Non-pigmented ciliary epithelial cell (primary cell): ENCODE data around the gene TDRKH.
"Not testable (repeated sequence)": the region's sequence is repeated elsewhere in the genome, so short reads cannot be mapped to it uniquely, and the experiment has no call there.

Experiments
- DNase-seq: peaks from one replicate; pipeline ENCODE4 v3.0.0-alpha.2; 2010; ENCODE audit warnings: low read depth

Gene TDRKH

DNA sequence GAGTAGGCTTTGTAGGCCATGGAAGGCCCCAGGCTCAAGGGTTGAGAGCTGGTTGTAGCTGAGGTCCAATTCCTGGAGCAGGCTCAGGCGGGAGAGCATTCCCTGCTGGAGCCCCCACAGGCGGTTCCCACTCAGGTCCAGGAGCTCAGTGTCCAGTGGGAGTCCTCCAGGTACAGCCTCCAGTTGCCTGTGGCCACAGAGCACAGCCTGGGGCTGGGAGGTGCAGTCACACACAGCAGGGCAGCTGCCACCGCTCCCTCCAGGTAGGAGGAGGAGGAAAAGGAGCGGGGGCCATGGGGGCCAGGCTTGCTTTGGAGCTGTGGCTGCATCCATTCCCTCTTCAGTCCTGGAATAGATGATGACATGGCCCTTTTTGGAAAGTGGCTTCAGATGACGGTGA lies 12.1 kb upstream of the TDRKH start:
- DNase-seq = no peak

GRCh38 chr1:151801846-151802245 lies 11.5 kb upstream of the TDRKH start:
- DNase-seq = no peak

DNA sequence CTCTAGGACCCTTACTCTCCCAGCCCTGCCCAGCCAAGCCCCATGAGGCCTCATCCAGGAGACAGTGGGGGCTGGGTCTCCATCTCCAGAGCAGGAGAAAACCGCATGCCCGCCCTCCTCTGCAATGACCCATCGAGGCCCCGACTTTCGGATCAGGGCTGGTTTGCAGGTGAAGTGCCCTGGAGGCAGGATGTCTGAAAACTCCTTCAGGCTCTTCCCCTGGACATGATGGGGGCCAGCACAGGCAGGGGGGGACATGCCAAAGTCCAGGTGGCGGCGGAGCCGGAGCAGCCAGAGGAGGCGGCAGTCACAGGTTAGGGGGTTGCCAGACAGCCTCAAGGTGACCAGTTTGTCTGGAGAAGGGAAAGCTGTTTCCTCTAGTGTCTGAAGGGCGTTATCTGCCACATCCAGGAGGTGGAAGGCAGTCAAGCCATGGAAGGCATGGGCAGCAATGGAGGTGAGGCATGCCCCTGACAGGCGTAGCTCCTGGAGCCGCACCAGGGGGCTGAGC lies 11.1 kb upstream of the TDRKH start:
- DNase-seq = no peak

DNA sequence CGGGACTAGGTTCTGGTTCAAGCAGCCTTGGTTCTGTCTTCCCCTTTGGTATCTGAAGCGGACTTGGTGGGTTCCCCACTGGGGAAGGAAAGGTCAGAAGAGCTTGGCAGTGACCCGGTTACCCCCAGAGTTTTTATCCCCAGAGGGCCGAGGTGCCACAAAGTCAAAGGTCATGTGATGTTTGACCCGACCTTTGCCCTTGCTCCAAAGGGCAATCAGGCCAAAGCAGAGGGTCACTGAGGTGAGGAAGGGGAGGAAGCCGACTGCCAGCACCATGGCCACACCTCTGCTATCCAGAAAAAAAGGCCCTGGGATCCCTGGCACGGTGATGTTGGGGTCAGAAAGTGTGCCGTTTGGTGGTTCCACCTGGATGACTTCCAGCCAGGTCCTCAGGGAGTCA lies 10.5 kb upstream of the TDRKH start:
- DNase-seq = no peak

GRCh38 chr1:151799179-151800022 lies 9.1 kb upstream of the TDRKH start:
- DNase-seq = no peak

DNA sequence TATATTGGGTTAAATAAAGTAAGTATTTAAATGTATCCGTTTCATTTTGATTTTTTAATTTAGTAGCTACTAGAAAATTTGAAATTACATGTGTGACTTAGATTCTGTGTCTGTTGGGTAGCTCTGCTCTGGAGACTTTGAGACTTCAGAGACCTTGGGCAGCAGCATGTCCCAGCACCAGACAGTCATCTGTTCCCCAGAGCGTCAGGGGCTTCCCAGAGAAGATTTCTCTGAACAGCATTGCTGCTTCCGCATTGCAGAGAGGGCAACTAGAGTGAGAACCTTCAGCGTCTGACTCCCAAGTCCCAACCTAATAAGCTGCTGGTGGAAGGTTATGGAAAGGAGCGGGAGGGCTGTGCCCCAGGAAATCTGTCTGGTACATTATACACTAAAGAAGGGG lies 8.3 kb upstream of the TDRKH start:
- no peak for DNase-seq

DNA sequence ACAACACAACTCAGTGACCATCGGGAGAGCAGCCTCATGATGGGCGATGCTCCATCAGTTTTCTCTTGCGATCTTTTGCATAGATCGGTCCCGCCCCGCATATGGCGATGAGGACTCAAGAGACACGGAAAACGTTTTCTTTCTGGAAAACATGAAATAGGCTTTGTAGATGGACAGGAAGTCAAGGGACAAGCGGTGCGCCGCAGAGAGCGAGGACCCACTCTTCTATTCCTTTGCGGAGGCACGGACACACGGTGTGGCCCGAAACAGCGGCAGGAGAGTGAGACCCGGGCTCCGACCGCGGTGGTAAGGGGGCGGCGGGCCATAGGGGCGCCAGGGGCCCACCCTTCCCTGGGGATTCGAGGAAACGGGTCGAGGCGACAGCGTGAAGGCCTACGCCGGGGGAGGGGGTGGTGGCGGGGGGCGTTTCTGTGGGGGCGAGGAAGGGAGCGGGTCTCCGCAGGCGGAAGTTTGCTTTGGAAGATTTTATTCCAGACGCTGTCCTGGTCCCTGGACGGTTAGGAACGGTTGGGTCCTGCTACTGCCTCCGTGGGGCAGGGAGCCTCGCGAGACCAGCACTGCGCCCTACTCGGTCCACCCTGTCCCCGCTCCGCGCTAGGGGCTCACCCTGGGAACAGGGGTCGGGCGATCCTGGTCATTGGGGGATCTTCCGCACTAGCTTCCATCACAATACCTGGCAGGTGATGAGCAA lies 796 bp upstream of the TDRKH start:
- no peak for DNase-seq

DNA sequence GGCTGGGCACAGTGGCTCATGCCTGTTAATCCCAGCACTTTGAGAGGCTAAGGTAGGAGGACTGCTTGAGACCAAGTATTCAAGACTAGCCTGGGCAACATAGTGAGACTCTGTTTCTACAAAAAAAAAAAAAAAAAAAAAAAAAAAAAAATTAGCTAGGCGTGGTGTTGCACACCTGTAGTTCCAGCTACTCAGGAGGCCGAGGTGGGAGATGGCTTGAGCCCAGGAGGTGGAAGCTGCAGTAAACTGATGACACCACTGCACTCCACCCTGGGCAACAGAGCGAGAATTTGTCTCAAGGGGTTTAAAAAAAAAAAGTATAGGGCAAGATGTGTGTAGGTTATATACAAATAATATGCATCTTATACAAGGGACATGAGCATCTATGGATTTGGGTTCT lies 2.6 kb downstream of the TDRKH start:
- DNase-seq = no peak

DNA sequence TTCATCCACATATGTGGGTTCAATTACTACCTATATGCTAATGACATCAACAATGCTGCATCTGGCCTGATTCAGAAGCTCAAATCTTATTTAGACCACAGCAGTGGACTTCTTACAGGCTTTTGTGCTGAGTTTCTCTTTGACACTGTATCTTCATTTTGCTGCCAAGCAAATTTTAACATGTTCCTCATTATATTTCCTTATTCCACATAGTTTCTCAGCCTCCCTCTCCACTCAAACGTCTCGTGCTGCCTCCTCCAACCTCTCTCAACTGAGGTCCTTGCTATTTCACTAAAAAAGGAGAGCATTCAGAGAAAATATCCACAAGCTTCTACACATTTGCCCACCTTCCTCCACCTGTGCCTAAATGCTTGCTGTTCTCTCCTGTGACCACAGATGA lies 6.5 kb downstream of the TDRKH start:
- DNase-seq = no peak

DNA sequence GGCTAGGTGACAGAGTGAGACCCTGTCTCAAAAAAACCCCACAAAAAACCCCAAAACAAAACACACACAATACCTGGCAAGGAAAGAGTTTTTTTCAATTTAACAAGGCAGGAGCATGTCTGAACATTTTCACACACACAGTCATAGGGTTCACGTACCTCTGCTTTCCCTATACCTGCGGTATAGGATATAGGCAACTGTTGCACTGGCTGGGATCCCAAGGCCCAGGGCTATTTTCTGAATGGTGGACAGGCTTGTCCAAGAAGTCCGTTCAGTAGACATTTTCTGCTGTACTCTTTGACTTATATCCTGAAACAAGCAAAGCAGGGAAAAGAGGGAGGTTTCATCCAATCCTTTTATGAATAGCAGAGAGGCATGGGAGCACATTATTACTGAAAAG lies 7.6 kb downstream of the TDRKH start:
- DNase-seq = no peak

DNA sequence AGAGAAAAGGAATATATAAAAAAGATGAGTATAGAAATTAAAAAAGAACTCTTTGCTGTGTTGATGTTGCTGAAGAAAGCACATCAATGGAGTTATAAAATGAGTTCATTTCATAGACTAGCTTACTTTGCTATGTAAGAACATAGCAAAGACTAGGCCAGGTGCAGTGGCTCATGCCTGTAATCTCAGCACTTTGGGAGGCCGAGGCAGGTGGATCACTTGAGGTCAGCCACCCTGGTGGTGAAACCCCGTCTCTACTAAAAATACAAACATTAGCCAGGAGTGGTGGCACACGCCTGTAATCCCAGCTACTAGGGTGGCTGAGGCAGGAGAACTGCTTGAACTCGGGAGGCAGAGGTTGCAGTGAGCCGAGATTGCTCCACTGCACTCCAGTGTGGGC lies 8.3 kb downstream of the TDRKH start:
- DNase-seq = not testable (repeated sequence)

DNA sequence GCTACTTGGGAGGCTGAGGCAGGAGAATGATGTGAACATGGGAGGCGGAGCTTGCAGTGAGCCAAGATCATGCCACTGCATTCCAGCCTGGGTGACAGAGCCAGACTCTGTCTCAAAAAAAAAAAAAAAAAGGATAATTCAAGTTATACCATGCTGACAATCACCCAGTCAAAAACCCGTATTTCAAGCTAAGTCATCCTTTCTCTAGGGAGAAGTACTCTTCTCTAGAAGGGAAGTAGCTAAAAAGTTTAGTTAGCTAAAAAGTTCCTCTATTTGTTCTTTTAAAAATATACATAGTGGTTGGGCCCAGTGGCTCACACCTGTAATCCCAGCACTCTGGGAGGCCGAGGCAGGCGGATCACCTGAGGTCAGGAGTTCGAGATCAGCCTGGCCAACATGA lies 9.6 kb downstream of the TDRKH start:
- not testable (repeated sequence) for DNase-seq

GRCh38 chr1:151779852-151780251 lies 10.4 kb downstream of the TDRKH start:
- DNase-seq = no peak

DNA sequence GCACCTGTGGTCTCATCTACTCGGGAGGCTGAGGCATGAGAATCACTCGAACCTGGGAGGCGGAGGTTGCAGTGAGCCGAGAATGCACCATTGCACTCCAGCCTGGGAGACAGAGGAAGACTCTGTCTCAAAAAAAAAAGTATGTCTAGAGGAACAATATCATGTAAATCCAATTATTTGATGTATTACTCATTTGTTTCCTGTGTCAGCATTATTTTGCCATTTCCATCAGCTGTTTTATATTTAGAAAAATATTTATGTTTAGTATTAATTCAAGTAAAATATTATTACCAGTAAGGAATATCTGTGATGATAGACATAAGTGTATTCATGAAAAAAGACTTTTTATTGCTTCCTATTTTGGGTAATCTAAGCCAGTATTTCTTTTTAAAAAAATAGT lies 13.0 kb downstream of the TDRKH start:
- DNase-seq = no peak

DNA sequence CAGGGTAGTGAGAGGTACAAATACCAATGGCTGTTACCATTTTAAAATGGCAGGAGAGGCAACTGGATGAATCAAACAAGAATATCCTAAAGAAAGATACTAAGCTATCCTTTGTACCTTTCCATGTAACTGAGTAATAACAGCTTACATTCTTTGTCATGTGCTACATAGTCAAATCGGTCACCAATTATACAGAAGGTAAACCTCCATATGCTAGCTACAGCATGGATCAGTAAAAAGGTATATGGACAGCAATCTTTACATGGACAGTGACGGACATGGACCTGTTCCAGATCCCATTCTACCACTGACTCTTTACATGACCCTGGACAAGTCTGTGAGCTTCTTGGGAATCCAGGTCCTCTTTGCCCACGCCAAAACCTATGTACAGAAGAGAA lies 13.6 kb downstream of the TDRKH start:
- no peak for DNase-seq

DNA sequence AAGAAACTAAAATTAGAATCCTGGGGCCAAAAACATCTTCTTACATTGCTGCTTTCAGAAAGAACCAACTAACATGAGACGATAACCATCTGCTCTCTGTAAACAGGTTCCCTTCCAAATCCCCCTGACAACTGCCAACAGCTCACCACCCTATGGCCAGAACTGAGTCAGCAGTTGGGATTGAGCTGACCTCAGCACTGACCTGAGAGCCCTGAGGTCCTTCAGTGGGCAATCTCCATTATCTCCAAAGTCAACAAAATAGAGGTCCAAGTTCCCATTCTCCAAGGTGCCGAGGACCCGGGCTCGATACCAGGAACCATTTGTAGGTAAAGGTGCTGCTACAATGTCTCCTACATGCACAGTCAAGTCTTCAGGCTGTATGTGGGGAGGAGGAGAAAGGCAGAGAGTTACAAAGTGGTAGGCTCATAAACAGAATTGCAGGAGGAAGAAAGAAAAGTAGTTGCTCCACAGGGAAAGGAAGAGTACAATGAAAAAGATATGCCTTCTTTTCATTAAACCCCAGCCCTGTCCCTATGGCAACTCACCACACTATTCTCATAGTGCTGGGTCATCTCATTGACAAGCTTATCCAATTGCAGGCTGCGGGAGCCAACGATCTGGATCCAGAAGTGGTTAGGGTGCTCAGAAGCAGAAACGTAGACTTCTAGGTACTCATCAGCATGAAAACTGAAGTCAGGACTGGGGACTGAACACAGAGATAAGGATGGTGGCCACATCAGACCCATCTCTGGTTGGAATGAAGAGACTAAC lies 14.2 kb downstream of the TDRKH start:
- DNase-seq = no peak

GRCh38 chr1:151774256-151774922 lies 15.9 kb downstream of the TDRKH start:
- DNase-seq = no peak

- no peak for DNase-seq
Observed at GRCh38 chr1:151773702-151774101, 16.6 kb downstream of the TDRKH start.

GRCh38 chr1:151769270-151769669 lies 21.0 kb downstream of the TDRKH start:
- DNase-seq = not testable (repeated sequence)

GRCh38 chr1:151768351-151769066 lies 21.8 kb downstream of the TDRKH start:
- DNase-seq = not testable (repeated sequence)

DNA sequence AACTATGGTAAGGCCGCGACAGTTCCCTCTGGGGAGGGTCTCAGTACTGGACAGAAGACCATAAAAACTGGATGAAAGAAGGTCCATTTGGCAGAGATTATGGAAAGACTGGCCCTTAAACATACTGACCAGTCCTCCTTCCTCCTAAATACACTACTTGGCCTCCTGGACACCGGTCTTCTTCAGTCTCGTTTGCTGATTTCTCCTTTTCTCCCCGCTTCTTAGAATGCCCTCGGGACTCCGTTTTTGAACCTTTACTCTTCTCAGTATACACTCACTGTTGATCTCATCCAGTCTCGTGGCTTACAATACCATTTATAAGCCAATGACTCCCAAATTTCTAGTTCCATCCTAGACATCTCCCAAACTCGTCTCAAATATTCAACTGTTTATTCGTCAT lies 26.3 kb downstream of the TDRKH start:
- no peak for DNase-seq
